ENCODE measurements around the gene SLC25A39. TPM values are rescaled to one million over a fixed set of nuclear protein-coding genes. Genes with fewer than 3 reads are reported as not detected.
A peak's percentile ranks its signal among the peaks of the same experiment; 100 is the strongest.
"Not testable (repeated sequence)": the region's sequence is repeated elsewhere in the genome, so short reads cannot be mapped to it uniquely, and the experiment has no call there.

Gene SLC25A39
- total RNA-seq: 126 TPM

GRCh38 chr17:44324571-44325275 is at the start of gene SLC25A39:
Gene SLC25A39 (minus strand): TSS chr17:44324823. CDS start chr17:44323562, 1,261 bp downstream.
- ATAC-seq: peak; percentile 89

GRCh38 chr17:44372036-44372435 is 47.4 kb upstream of the SLC25A39 start:
- no peak for ATAC-seq

GRCh38 chr17:44369414-44370023 is 44.9 kb upstream of the SLC25A39 start:
- not testable (repeated sequence) for ATAC-seq

GRCh38 chr17:44368391-44369243 is 44.0 kb upstream of the SLC25A39 start:
- not testable (repeated sequence) for ATAC-seq

- peak; percentile 48 for ATAC-seq
Measured at GRCh38 chr17:44367231-44367979, 42.8 kb upstream of the SLC25A39 start.

GRCh38 chr17:44365051-44365450 is 40.4 kb upstream of the SLC25A39 start:
- ATAC-seq: not testable (repeated sequence)

GRCh38 chr17:44363613-44364159 is 39.1 kb upstream of the SLC25A39 start, which contains the start of gene FAM171A2:
Gene FAM171A2 (minus strand): TSS chr17:44363853. CDS start chr17:44363714, 139 bp downstream.
- peak; percentile 59 for ATAC-seq

- peak; percentile 11 for ATAC-seq
Measured at GRCh38 chr17:44362949-44363612, 38.5 kb upstream of the SLC25A39 start.

GRCh38 chr17:44362459-44362948 is 37.9 kb upstream of the SLC25A39 start:
- ATAC-seq: no peak

GRCh38 chr17:44361292-44362260 is 37.0 kb upstream of the SLC25A39 start:
- ATAC-seq: no peak

GRCh38 chr17:44360826-44361225 is 36.2 kb upstream of the SLC25A39 start:
- ATAC-seq: no peak

GRCh38 chr17:44360144-44360533 is 35.5 kb upstream of the SLC25A39 start:
- ATAC-seq: no peak

GRCh38 chr17:44359458-44360143 is 35.0 kb upstream of the SLC25A39 start:
- ATAC-seq: no peak

- no peak for ATAC-seq
Measured at GRCh38 chr17:44359006-44359405, 34.4 kb upstream of the SLC25A39 start.

- ATAC-seq: no peak
Measured at GRCh38 chr17:44358066-44358465, 33.4 kb upstream of the SLC25A39 start.

- peak; percentile 9 for ATAC-seq
Measured at GRCh38 chr17:44356241-44356640, 31.6 kb upstream of the SLC25A39 start.

- no peak for ATAC-seq
Measured at GRCh38 chr17:44355642-44356099, 31.0 kb upstream of the SLC25A39 start.

- ATAC-seq: no peak
Measured at GRCh38 chr17:44354582-44355561, 30.2 kb upstream of the SLC25A39 start.

Data from esophagus mucosa (tissue), 1 donor.